Astrocyte (in vitro differentiated cells and primary cell): ENCODE measurements around the gene SAPCD2. TPM values are rescaled to one million over a fixed set of nuclear protein-coding genes. Genes with fewer than 3 reads are reported as not detected.

Experiments used
- DNase-seq: peaks from one replicate; pipeline ENCODE4 v3.0.0-alpha.2; 2010; ENCODE audit warnings: low read depth
- FAIRE-seq: peaks from 2 replicates; lab custom pipeline; 2011; peaks lifted over from hg19 to GRCh38; lab: Jason Lieb, UNC
- H2AFZ ChIP-seq: 2 replicates; pipeline ENCODE4 v1.6.0; 2012; ENCODE audit warnings: low read depth, low read length, inconsistent platforms
- H3K27ac ChIP-seq: 2 replicates; pipeline ENCODE4 v1.5.1; 2011; ENCODE audit warnings: low read depth, low read length, inconsistent platforms
- H3K27me3 ChIP-seq: 2 replicates; pipeline ENCODE4 v1.6.0; 2011; ENCODE audit warnings: low read length, inconsistent platforms; ENCODE audit not compliant: insufficient read depth
- H3K36me3 ChIP-seq: 2 replicates; pipeline ENCODE4 v1.5.1; 2011; ENCODE audit warnings: low read length, inconsistent platforms; ENCODE audit not compliant: insufficient read depth
- H3K4me1 ChIP-seq: 2 replicates; pipeline ENCODE4 v1.5.1; 2011; ENCODE audit warnings: low read length, inconsistent platforms; ENCODE audit not compliant: insufficient read depth
- H3K4me2 ChIP-seq: 2 replicates; pipeline ENCODE4 v1.6.0; 2012; ENCODE audit warnings: low read length, inconsistent platforms
- H3K4me3 ChIP-seq: 2 replicates; pipeline ENCODE4 v1.5.1; 2011; ENCODE audit warnings: low read depth, mild to moderate bottlenecking, low read length, inconsistent platforms; ENCODE audit not compliant: insufficient read depth
- H3K79me2 ChIP-seq: 2 replicates; pipeline ENCODE4 v1.6.0; 2012; ENCODE audit warnings: mild to moderate bottlenecking, low read length, inconsistent platforms; ENCODE audit not compliant: insufficient read depth
- H3K9ac ChIP-seq: 2 replicates; pipeline ENCODE4 v1.6.0; 2012; ENCODE audit warnings: mild to moderate bottlenecking, low read length, inconsistent platforms
- H3K9me3 ChIP-seq: 2 replicates; pipeline ENCODE4 v1.5.1; 2012; ENCODE audit warnings: low read depth, mild to moderate bottlenecking, low read length, inconsistent platforms; ENCODE audit not compliant: insufficient read depth
- H4K20me1 ChIP-seq: 2 replicates; pipeline ENCODE4 v1.6.0; 2012; ENCODE audit warnings: low read length, inconsistent platforms; ENCODE audit not compliant: insufficient read depth
- H3K27ac Mint-ChIP-seq: one replicate; pipeline ENCODE4 v1.8.0; 2021; ENCODE audit warnings: mild to moderate bottlenecking, mixed read lengths; ENCODE audit not compliant: unreplicated experiment
- H3K27me3 Mint-ChIP-seq: one replicate; pipeline ENCODE4 v1.8.0; 2021; ENCODE audit warnings: low read depth, mixed read lengths; ENCODE audit not compliant: unreplicated experiment
- H3K36me3 Mint-ChIP-seq: one replicate; pipeline ENCODE4 v1.8.0; 2021; ENCODE audit warnings: low read depth, mixed read lengths; ENCODE audit not compliant: unreplicated experiment
- H3K4me1 Mint-ChIP-seq: one replicate; pipeline ENCODE4 v1.8.0; 2021; ENCODE audit warnings: low read depth, mixed read lengths; ENCODE audit not compliant: unreplicated experiment
- H3K4me3 Mint-ChIP-seq: one replicate; pipeline ENCODE4 v1.8.0; 2021; ENCODE audit warnings: mild to moderate bottlenecking, moderate library complexity, mixed read lengths; ENCODE audit not compliant: unreplicated experiment
- H3K9me3 Mint-ChIP-seq: one replicate; pipeline ENCODE4 v1.8.0; 2021; ENCODE audit warnings: mild to moderate bottlenecking, mixed read lengths; ENCODE audit not compliant: unreplicated experiment
- EZH2 ChIP-seq: IDR thresholded peaks from 2 replicates; pipeline ENCODE4 v1.6.1; 2012; ENCODE audit warnings: mild to moderate bottlenecking, low read length, inconsistent platforms; ENCODE audit not compliant: insufficient read depth
- total RNA-seq: library from RNA; stranded (reverse); gene quantifications from 2 replicates; pipeline ENCODE4 v1.2.1, GENCODE V29; 2021
- TF ChIP-seq, protein P1 (sequence below): IDR thresholded peaks from 2 replicates; pipeline ENCODE4 v1.5.1; 2011; ENCODE audit warnings: low read depth, mild to moderate bottlenecking, inconsistent platforms, low read length, moderate library complexity; ENCODE audit not compliant: insufficient read depth

SAPCD2 gene
- total RNA-seq, 1 donor from 2014 or later = 0.43 TPM

DNA sequence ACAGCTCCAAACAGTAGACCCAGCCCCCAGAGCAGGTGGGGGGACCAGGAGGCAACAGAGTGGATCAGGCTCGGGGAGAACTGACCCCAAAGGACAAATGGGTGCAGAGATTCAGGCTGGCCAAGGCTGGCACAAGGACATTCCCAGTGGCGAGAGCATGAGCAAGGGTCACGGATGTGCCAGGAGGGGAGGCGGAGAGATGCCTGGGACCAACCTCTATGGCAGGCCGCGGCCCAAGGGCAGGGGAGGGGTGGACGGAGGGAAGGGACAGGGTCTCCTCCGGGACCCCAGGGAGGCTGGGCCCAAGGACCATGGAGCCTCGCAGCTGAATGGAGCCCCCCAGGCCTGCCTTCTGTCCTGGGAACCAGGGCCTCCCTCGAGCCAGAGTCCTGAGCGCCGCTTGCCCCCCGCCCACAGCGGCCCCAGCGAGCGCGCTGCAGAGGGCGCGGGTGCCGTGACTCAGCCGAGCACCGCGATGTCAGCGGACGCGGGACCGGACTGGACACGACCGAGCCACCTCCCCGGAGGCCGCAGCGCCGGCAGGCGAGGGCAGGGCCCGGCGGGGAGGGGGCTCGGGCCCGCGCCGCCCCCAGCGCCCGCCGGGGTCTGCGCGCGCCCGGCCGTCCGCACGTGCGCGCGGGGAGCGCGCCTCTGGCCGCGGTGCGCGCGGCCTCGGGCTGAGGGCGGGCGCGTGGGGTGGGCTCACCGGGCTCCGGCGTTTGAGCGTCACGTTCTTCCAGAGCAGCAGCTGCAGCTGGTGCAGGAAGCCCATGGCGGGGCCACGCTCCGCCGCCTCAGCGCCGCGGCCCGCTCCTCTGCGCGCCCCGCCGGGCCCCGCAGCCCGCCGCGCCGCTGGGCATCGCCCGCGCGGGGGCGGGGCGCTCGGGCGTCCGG, 42.7 kb downstream of the SAPCD2 start, which contains the start of gene ABCA2:
TSS of gene ABCA2 (minus strand) at position 869 of the 894 bp plus-strand sequence. CDS start at position 772, 97 bp downstream.
- DNase-seq (no peak), FAIRE-seq (no peak)
- no peak within 1 kb of the TSS for H3K27ac ChIP-seq
- peak within 1 kb of the TSS; percentile 90 for H3K4me2 ChIP-seq
- H3K79me2 ChIP-seq = no peaks in the 10 kb centered on the region
- H3K27me3 ChIP-seq = no peaks in the 10 kb centered on the region
- H3K9ac ChIP-seq = peak within 1 kb of the TSS; percentile 48
- H3K27me3 Mint-ChIP-seq = peaks cover 6% of the 10 kb centered on the region
- H3K9me3 ChIP-seq = no peaks in the 10 kb centered on the region
- H3K4me1 ChIP-seq = peaks cover 15% of the 10 kb centered on the region
- no peak within 1 kb of the TSS for H3K27ac Mint-ChIP-seq
- H4K20me1 ChIP-seq = peaks cover 29% of the 10 kb centered on the region
- no peaks in the 10 kb centered on the region for H3K36me3 ChIP-seq
- peak within 1 kb of the TSS; percentile 66 for H2AFZ ChIP-seq
- peak within 1 kb of the TSS; percentile 50 for H3K4me3 ChIP-seq
- peak within 1 kb of the TSS; percentile 84 for H3K4me3 Mint-ChIP-seq
- H3K4me1 Mint-ChIP-seq = no peaks in the 10 kb centered on the region
- H3K9me3 Mint-ChIP-seq = no peaks in the 10 kb centered on the region
- TF ChIP-seq, protein P1, sequence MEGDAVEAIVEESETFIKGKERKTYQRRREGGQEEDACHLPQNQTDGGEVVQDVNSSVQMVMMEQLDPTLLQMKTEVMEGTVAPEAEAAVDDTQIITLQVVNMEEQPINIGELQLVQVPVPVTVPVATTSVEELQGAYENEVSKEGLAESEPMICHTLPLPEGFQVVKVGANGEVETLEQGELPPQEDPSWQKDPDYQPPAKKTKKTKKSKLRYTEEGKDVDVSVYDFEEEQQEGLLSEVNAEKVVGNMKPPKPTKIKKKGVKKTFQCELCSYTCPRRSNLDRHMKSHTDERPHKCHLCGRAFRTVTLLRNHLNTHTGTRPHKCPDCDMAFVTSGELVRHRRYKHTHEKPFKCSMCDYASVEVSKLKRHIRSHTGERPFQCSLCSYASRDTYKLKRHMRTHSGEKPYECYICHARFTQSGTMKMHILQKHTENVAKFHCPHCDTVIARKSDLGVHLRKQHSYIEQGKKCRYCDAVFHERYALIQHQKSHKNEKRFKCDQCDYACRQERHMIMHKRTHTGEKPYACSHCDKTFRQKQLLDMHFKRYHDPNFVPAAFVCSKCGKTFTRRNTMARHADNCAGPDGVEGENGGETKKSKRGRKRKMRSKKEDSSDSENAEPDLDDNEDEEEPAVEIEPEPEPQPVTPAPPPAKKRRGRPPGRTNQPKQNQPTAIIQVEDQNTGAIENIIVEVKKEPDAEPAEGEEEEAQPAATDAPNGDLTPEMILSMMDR = no peak
- TF ChIP-seq EZH2 = peak; percentile 32
- H3K36me3 Mint-ChIP-seq = no peaks in the 10 kb centered on the region

DNA sequence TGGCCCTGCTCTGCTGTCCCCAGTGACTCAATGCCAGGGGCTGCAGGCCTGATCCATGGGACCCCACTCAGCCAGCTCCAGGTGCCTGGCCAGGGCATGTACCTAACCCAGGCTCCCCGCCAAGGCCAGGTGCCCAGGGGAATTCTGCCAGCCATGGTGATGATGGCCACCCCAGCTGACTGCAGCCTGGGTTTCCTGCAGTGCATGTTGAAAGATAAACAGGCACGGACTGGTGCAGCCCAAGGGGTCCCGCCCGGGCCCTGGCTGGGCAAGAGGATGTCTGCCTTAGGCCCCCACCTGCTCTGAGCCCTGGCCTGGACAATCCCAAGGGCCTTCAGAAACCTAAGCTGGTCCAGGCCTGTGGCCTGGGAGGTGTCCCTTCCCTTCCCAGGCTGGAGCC, 43.5 kb downstream of the SAPCD2 start:
- peak overlapping the region; percentile 84 for H3K4me2 ChIP-seq
- no peak overlapping the region for H2AFZ ChIP-seq
- peaks cover 29% of the 10 kb centered on the region for H4K20me1 ChIP-seq
- DNase-seq (no peak), FAIRE-seq (no peak)
- H3K9me3 ChIP-seq = no peaks in the 10 kb centered on the region
- H3K4me1 Mint-ChIP-seq = no peaks in the 10 kb centered on the region
- no peak overlapping the region for H3K4me3 ChIP-seq
- no peaks in the 10 kb centered on the region for H3K36me3 Mint-ChIP-seq
- H3K4me3 Mint-ChIP-seq = peak overlapping the region; percentile 84
- H3K79me2 ChIP-seq = no peaks in the 10 kb centered on the region
- H3K27ac Mint-ChIP-seq = no peak overlapping the region
- H3K27ac ChIP-seq = no peak overlapping the region
- no peak overlapping the region for H3K9ac ChIP-seq
- no peaks in the 10 kb centered on the region for H3K9me3 Mint-ChIP-seq
- no peaks in the 10 kb centered on the region for H3K27me3 ChIP-seq
- no peak for TF ChIP-seq EZH2
- TF ChIP-seq, protein P1 = no peak
- H3K4me1 ChIP-seq = peaks cover 15% of the 10 kb centered on the region
- peaks cover 3% of the 10 kb centered on the region for H3K27me3 Mint-ChIP-seq
- H3K36me3 ChIP-seq = no peaks in the 10 kb centered on the region

DNA sequence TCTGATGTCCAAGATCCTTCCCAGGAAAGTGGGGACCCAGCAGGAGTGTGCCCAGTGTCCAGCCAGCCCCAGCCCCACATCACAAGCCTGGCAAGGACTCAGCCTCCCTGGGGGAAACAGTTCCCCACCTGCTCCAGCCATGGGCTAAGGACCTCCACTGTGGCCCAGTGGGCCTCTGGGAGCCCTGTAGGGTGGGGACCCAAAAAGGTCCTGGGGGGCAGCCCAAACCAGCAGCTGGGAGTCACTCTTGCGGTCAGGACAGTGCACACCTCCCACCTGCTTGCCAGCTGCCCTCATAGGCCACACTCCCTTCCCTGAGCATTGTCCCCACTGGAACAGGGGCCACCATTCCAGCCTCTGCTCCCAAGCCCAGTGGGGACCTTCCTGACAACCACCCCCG, 44.0 kb downstream of the SAPCD2 start:
- no peaks in the 10 kb centered on the region for H3K79me2 ChIP-seq
- no peaks in the 10 kb centered on the region for H3K27me3 ChIP-seq
- no peak overlapping the region for H3K27ac ChIP-seq
- no peak overlapping the region for H3K4me2 ChIP-seq
- TF ChIP-seq EZH2 = no peak
- TF ChIP-seq, protein P1 = no peak
- DNase-seq = no peak
- H4K20me1 ChIP-seq = peaks cover 29% of the 10 kb centered on the region
- H3K4me1 ChIP-seq = peaks cover 15% of the 10 kb centered on the region
- H3K36me3 Mint-ChIP-seq = no peaks in the 10 kb centered on the region
- no peaks in the 10 kb centered on the region for H3K36me3 ChIP-seq
- no peak overlapping the region for H2AFZ ChIP-seq
- H3K4me1 Mint-ChIP-seq = no peaks in the 10 kb centered on the region
- H3K4me3 Mint-ChIP-seq = no peak overlapping the region
- peaks cover 3% of the 10 kb centered on the region for H3K27me3 Mint-ChIP-seq
- no peak overlapping the region for H3K27ac Mint-ChIP-seq
- no peak overlapping the region for H3K9ac ChIP-seq
- no peaks in the 10 kb centered on the region for H3K9me3 ChIP-seq
- FAIRE-seq = no peak
- no peaks in the 10 kb centered on the region for H3K9me3 Mint-ChIP-seq
- H3K4me3 ChIP-seq = no peak overlapping the region
